GM15510 (cell line): ENCODE measurements around the gene EMILIN2.
A peak's percentile ranks its signal among the peaks of the same experiment; 100 is the strongest.

Experiments
- POLR2A ChIP-seq: IDR thresholded peaks from 3 replicates; pipeline ENCODE4 v1.6.1; 2011; ENCODE audit warnings: borderline replicate concordance; ENCODE audit not compliant: insufficient read length; ENCODE audit errors: extremely low read depth

EMILIN2 gene

GRCh38 chr18:2903006-2903405 is 56.2 kb downstream of the EMILIN2 start:
- TF ChIP-seq POLR2A: no peak

- TF ChIP-seq POLR2A: peak; percentile 45
Measured at GRCh38 chr18:2905854-2906703, 59.3 kb downstream of the EMILIN2 start.

- peak; percentile 36 for TF ChIP-seq POLR2A
Measured at GRCh38 chr18:2906704-2907549, 60.1 kb downstream of the EMILIN2 start.

- no peak for TF ChIP-seq POLR2A
Measured at GRCh38 chr18:2907550-2908135, 60.8 kb downstream of the EMILIN2 start.

GRCh38 chr18:2908166-2908945 is 61.5 kb downstream of the EMILIN2 start:
- no peak for TF ChIP-seq POLR2A

- TF ChIP-seq POLR2A: no peak
Measured at GRCh38 chr18:2908946-2909335, 62.1 kb downstream of the EMILIN2 start.

- no peak for TF ChIP-seq POLR2A
Measured at GRCh38 chr18:2909431-2910140, 62.8 kb downstream of the EMILIN2 start.

- no peak for TF ChIP-seq POLR2A
Measured at GRCh38 chr18:2910261-2910660, 63.5 kb downstream of the EMILIN2 start.

GRCh38 chr18:2910751-2911425 is 64.1 kb downstream of the EMILIN2 start:
- TF ChIP-seq POLR2A: no peak

GRCh38 chr18:2911533-2911932 is 64.7 kb downstream of the EMILIN2 start:
- no peak for TF ChIP-seq POLR2A

GRCh38 chr18:2912357-2913299 is 65.8 kb downstream of the EMILIN2 start:
- TF ChIP-seq POLR2A: no peak

GRCh38 chr18:2913398-2914005 is 66.7 kb downstream of the EMILIN2 start:
- TF ChIP-seq POLR2A: no peak
